Adrenal gland (tissue), 12 donors: ENCODE data around the gene VRK1. TPM values are rescaled to one million over a fixed set of nuclear protein-coding genes. Genes with fewer than 3 reads are reported as not detected.
A peak's percentile ranks its signal among the peaks of the same experiment; 100 is the strongest.

ENCODE experiments used
- DNase-seq, 7 donors: peaks; one replicate each; pipeline ENCODE4 v3.0.0-alpha.2; 2019 to 2020
- H3K27ac ChIP-seq, 5 donors: fragments of 200-600 bp; sonication (generic) in 4 of 5; 1 replicate in 3 of 5; 2 replicates in 2 of 5; pipeline versions ENCODE4 v1.5.1 to v1.8.0; 2016 to 2020; ENCODE audit warnings: mild to moderate bottlenecking in 1 of 5
- H3K27me3 ChIP-seq: fragments of 200-600 bp; 2 replicates; pipeline ENCODE4 v1.8.0; 2021
- H3K36me3 ChIP-seq, 2 donors: fragments of 200-600 bp; replicated peaks in 1 of 2; 1 replicate in 1 of 2; 2 replicates in 1 of 2; pipeline versions ENCODE4 v1.5.1 to v1.8.0; 2018 to 2022
- H3K4me1 ChIP-seq, 2 donors: fragments of 200-600 bp; replicated peaks in 1 of 2; 1 replicate in 1 of 2; 2 replicates in 1 of 2; pipeline versions ENCODE4 v1.5.1 to v1.8.0; 2018 to 2021
- H3K4me3 ChIP-seq, 4 donors: fragments of 200-600 bp; sonication (generic) in 3 of 4; one replicate each; pipeline ENCODE4 v1.5.1; 2016 to 2018
- H3K9me3 ChIP-seq, 3 donors: fragments of 200-600 bp; sonication (generic) in 1 of 3; replicated peaks in 1 of 3; 1 replicate in 2 of 3; 2 replicates in 1 of 3; pipeline versions ENCODE4 v1.5.1 to v1.8.0; 2016 to 2021
- CTCF ChIP-seq, 6 experiments: fragments of 450-650 bp in 4 of 6; fragments of 200-600 bp in 2 of 6; sonication (generic) in 1 of 6; IDR thresholded peaks; 1 replicate in 5 of 6; 2 replicates in 1 of 6; pipeline versions ENCODE4 v1.5.1 to v1.8.0; 2016 to 2021; ENCODE audit warnings: antibody characterized with exemption in 6 of 6, mild to moderate bottlenecking in 2 of 6, moderate library complexity in 1 of 6
- POLR2A ChIP-seq, 2 donors: fragments of 450-650 bp; IDR thresholded peaks; one replicate each; pipeline ENCODE4 v1.6.1; 2017; ENCODE audit warnings: antibody characterized with exemption in 2 of 2, mild to moderate bottlenecking in 2 of 2, moderate library complexity in 1 of 2
- WGBS, 4 donors: extraction: QIAGEN DNeasy Blood & Tissue Kit in 2 of 4; methylation state at CpG; one replicate each; pipeline versions ENCODE4 v1.1.5 to v1.1.7; 2013 to 2017; 5-methylcytosine and 5-hydroxymethylcytosine counted together
- intact Hi-C, 2 donors: fragments of 100-400 bp; cut with DNase I; formaldehyde crosslinking; loops; one replicate each; pipeline versions ENCODE4 v1.14.1 to v1.15.0; 2022 to 2023
- polyA plus RNA-seq, 3 donors: library from polyadenylated mRNA; stranded (reverse); fragments of 200-250 nt in 2 of 3; fragments of 350-450 nt in 1 of 3; fragmentation: Illumina TruSeq in 1 of 3; extraction: RNeasy Lipid Tissue Mini Kit (QIAGEN cat#74804) in 1 of 3; gene quantifications; one replicate each; pipeline ENCODE4 v1.2.3, GENCODE V29; 2013 to 2014
- total RNA-seq, 9 donors: library from RNA; depleted of rRNA in 4 of 9; stranded (reverse); fragments of >200 nt in 4 of 9; fragments of 120-200 nt in 1 of 9; fragmentation: NEBNext Ultra II Directional in 1 of 9; extraction: Animal tissue kit (Norgen Biotek cat#: 25700) in 1 of 9; gene quantifications; one replicate each; pipeline versions ENCODE4 v1.1.0 to v1.2.4, GENCODE V29; 2013 to 2023
- donor health status: healthy with polysubstance abuse.
- donor health status: Bipolar disorder and iron deficiency.
- donor health status: DM: yes; HTN: yes; CAD: no.
- donor health status: DM: no; HTN: no; CAD: no.
- donor health status: DM: no; HTN: no; CAD: no.
- donor health status: DM: yes; HTN: yes; CAD: no.

Gene VRK1
- total and polyA plus RNA-seq, 12 donors, result 2.9 to 25.5 (median 7.0) TPM

GRCh38 chr14:96851694-96852381 is 54.7 kb downstream of the VRK1 start:
- intact Hi-C loops, result no loop called here
- 91 to 95% (median 93%) methylated on average over 4 of the region's 4 CpGs for WGBS, 4 donors
- H3K9me3 ChIP-seq, result no peaks in the 10 kb centered on the region
- no peaks in the 10 kb centered on the region for H3K4me1 ChIP-seq
- H3K27ac ChIP-seq, result no peak overlapping the region
- DNase-seq, result no peak
- H3K27me3 ChIP-seq, result no peaks in the 10 kb centered on the region
- no peak for TF ChIP-seq POLR2A (IDR thresholded peaks at IDR 0.05)
- no peak for TF ChIP-seq CTCF (IDR thresholded peaks at IDR 0.05)
- no peaks in the 10 kb centered on the region for H3K36me3 ChIP-seq
- H3K4me3 ChIP-seq, result no peak overlapping the region

- intact Hi-C loops, result no loop called here
- 34 to 43% (median 36%) methylated on average over 4 of the region's 4 CpGs for WGBS, 4 donors
- DNase-seq, result peak in 3 of 7 donors; percentile 17 to 22 (median 22)
- no peak overlapping the region for H3K27ac ChIP-seq
- no peaks in the 10 kb centered on the region for H3K36me3 ChIP-seq
- H3K4me3 ChIP-seq, result no peak overlapping the region
- no peaks in the 10 kb centered on the region for H3K4me1 ChIP-seq
- H3K27me3 ChIP-seq, result no peaks in the 10 kb centered on the region
- no peaks in the 10 kb centered on the region for H3K9me3 ChIP-seq
- TF ChIP-seq POLR2A (IDR thresholded peaks at IDR 0.05) (no peak), CTCF (IDR thresholded peaks at IDR 0.05) (peak; percentile 61 to 73 (median 68))
Observed at GRCh38 chr14:96852823-96853422, 55.7 kb downstream of the VRK1 start.

GRCh38 chr14:96858643-96859042 is 61.5 kb downstream of the VRK1 start:
- H3K4me3 ChIP-seq, result no peak overlapping the region
- DNase-seq, result no peak
- intact Hi-C loops, result no loop called here
- H3K27me3 ChIP-seq, result no peaks in the 10 kb centered on the region
- H3K27ac ChIP-seq, result no peak overlapping the region
- peaks cover 0 to 15% of the 10 kb centered on the region in 2 donors for H3K4me1 ChIP-seq
- no peak for TF ChIP-seq CTCF (IDR thresholded peaks at IDR 0.05)
- no peak for TF ChIP-seq POLR2A (IDR thresholded peaks at IDR 0.05)
- no peaks in the 10 kb centered on the region for H3K36me3 ChIP-seq
- H3K9me3 ChIP-seq, result no peaks in the 10 kb centered on the region

GRCh38 chr14:96861568-96862310 is 64.6 kb downstream of the VRK1 start:
- 51 to 65% (median 58%) methylated on average over 5 of the region's 5 CpGs for WGBS, 4 donors
- peak in 4 of 7 donors; percentile 4 to 25 (median 12) for DNase-seq
- Histone ChIP-seq H3K9me3 (no peaks in the 10 kb centered on the region), H3K36me3 (no peaks in the 10 kb centered on the region), H3K27me3 (no peaks in the 10 kb centered on the region), H3K4me3 (no peak overlapping the region), H3K4me1 (peaks cover 0 to 15% of the 10 kb centered on the region in 2 donors), H3K27ac (peak overlapping the region in 1 of 5 donors; percentile 3)
- intact Hi-C loops, result no loop called here
- no peak for TF ChIP-seq POLR2A (IDR thresholded peaks at IDR 0.05)
- no peak for TF ChIP-seq CTCF (IDR thresholded peaks at IDR 0.05)
